HepG2 (cell line): Measurements from ENCODE around the gene GMPPA. TPM values are rescaled to one million over a fixed set of nuclear protein-coding genes. Genes with fewer than 3 reads are reported as not detected.

Experiments used
- ELF4 ChIP-seq: sonication (generic); formaldehyde crosslinking; IDR thresholded peaks from 2 replicates; pipeline ENCODE4 v1.5.0; 2020; ENCODE audit warnings: missing genetic modification reagents, mild to moderate bottlenecking, moderate library complexity, borderline replicate concordance
- FOSL2 ChIP-seq: sonication (generic); formaldehyde crosslinking; IDR thresholded peaks from 2 replicates; pipeline ENCODE4 v1.4.0; 2020; ENCODE audit warnings: missing genetic modification reagents
- GABPB1 ChIP-seq: IDR thresholded peaks from 2 replicates; pipeline ENCODE4 v1.6.1; 2016; ENCODE audit warnings: mild to moderate bottlenecking, missing genetic modification reagents, moderate library complexity, missing compliant biosample characterization
- HDAC1 ChIP-seq: sonication (generic); formaldehyde crosslinking; IDR thresholded peaks from 2 replicates; pipeline ENCODE4 v1.5.1; 2020; ENCODE audit warnings: mild to moderate bottlenecking, missing genetic modification reagents
- KMT2B ChIP-seq: IDR thresholded peaks from 2 replicates; pipeline ENCODE4 v1.6.1; 2016; ENCODE audit warnings: missing genetic modification reagents, missing compliant biosample characterization
- NFE2L1 ChIP-seq: sonication (generic); formaldehyde crosslinking; IDR thresholded peaks from 2 replicates; pipeline ENCODE4 v1.4.0; 2020; ENCODE audit warnings: missing genetic modification reagents, mild to moderate bottlenecking, borderline replicate concordance
- PAF1 ChIP-seq: IDR thresholded peaks from 2 replicates; pipeline ENCODE4 v1.6.1; 2016; ENCODE audit warnings: missing genetic modification reagents, missing compliant biosample characterization
- PHF20 ChIP-seq: sonication (generic); formaldehyde crosslinking; IDR thresholded peaks from 2 replicates; pipeline ENCODE4 v1.5.0; 2020; ENCODE audit warnings: mild to moderate bottlenecking, missing genetic modification reagents
- RAD21 ChIP-seq: fragments of 450-650 bp; formaldehyde crosslinking; IDR thresholded peaks from 2 replicates; pipeline ENCODE4 v1.5.0; 2020; ENCODE audit warnings: mild to moderate bottlenecking
- RFXAP ChIP-seq: sonication (generic); formaldehyde crosslinking; IDR thresholded peaks from 2 replicates; pipeline ENCODE4 v1.4.0; 2020; ENCODE audit warnings: missing genetic modification reagents, borderline replicate concordance
- SALL2 ChIP-seq: sonication (generic); formaldehyde crosslinking; IDR thresholded peaks from 2 replicates; pipeline ENCODE4 v1.8.1; 2023; ENCODE audit warnings: mild to moderate bottlenecking, missing genetic modification reagents, inconsistent platforms
- SP140L ChIP-seq: sonication (generic); formaldehyde crosslinking; IDR thresholded peaks from 2 replicates; pipeline ENCODE4 v1.4.0; 2020; ENCODE audit warnings: missing genetic modification reagents, borderline replicate concordance
- SP2 ChIP-seq: sonication (generic); formaldehyde crosslinking; IDR thresholded peaks from 2 replicates; pipeline ENCODE4 v1.5.1; 2020; ENCODE audit warnings: mild to moderate bottlenecking, missing genetic modification reagents
- ZC3H4 ChIP-seq: sonication (generic); formaldehyde crosslinking; IDR thresholded peaks from 2 replicates; pipeline ENCODE4 v1.4.0; 2020; ENCODE audit warnings: missing genetic modification reagents, borderline replicate concordance
- ZFP41 ChIP-seq: sonication (generic); formaldehyde crosslinking; IDR thresholded peaks from 2 replicates; pipeline ENCODE4 v1.4.0; 2020; ENCODE audit warnings: mild to moderate bottlenecking, missing genetic modification reagents, borderline replicate concordance
- ZNF124 ChIP-seq: sonication (generic); formaldehyde crosslinking; IDR thresholded peaks from 2 replicates; pipeline ENCODE4 v1.4.0; 2020; ENCODE audit warnings: missing genetic modification reagents
- ZNF510 ChIP-seq: sonication (generic); formaldehyde crosslinking; IDR thresholded peaks from 2 replicates; pipeline ENCODE4 v1.4.0; 2020; ENCODE audit warnings: low read depth, mild to moderate bottlenecking, missing genetic modification reagents
- ZNF552 ChIP-seq: sonication (generic); formaldehyde crosslinking; IDR thresholded peaks from 2 replicates; pipeline ENCODE4 v1.9.0; 2022; ENCODE audit warnings: missing genetic modification reagents, mild to moderate bottlenecking, borderline replicate concordance
- ZNF605 ChIP-seq: sonication (generic); formaldehyde crosslinking; IDR thresholded peaks from 2 replicates; pipeline ENCODE4 v1.8.0; 2022; ENCODE audit warnings: mild to moderate bottlenecking, missing genetic modification reagents
- ZNF709 ChIP-seq: sonication (generic); formaldehyde crosslinking; IDR thresholded peaks from 2 replicates; pipeline ENCODE4 v1.5.0; 2020; ENCODE audit warnings: mild to moderate bottlenecking, missing genetic modification reagents
- ZNF83 ChIP-seq: sonication (generic); formaldehyde crosslinking; IDR thresholded peaks from 2 replicates; pipeline ENCODE4 v1.4.0; 2020; ENCODE audit warnings: missing genetic modification reagents, mild to moderate bottlenecking, borderline replicate concordance
- polyA plus RNA-seq, 8 experiments: library from polyadenylated mRNA; depleted of rRNA in 3 of 8; stranded (reverse) in 7 of 8; unstranded in 1 of 8; fragments of >200 nt; fragmentation: Illumina TruSeq in 4 of 8; extraction: Trizol in 4 of 8; gene quantifications; 2 replicates each; pipeline versions ENCODE4 v1.2.1 to v1.2.3, GENCODE V29; 2011 to 2016; ENCODE audit warnings: low read depth in 4 of 8, missing spikeins in 1 of 8, mixed read lengths in 1 of 8; ENCODE audit not compliant: insufficient read depth in 1 of 8
- total RNA-seq, 5 experiments: library from RNA; depleted of rRNA; stranded (reverse); fragments of >200 nt; fragmentation: Illumina TruSeq; extraction: Trizol; gene quantifications; 2 replicates each; pipeline ENCODE4 v1.2.3, GENCODE V29; 2016; ENCODE audit warnings: low read depth in 1 of 5
- TF ChIP-seq, protein P1 (sequence below): IDR thresholded peaks from 2 replicates; pipeline ENCODE4 v1.6.1; 2018; ENCODE audit warnings: missing genetic modification reagents
- TF ChIP-seq, protein P2 (sequence below): sonication (generic); formaldehyde crosslinking; IDR thresholded peaks from 2 replicates; pipeline ENCODE4 v1.4.0; 2020; ENCODE audit warnings: mild to moderate bottlenecking, missing genetic modification reagents
- TF ChIP-seq, protein P3 (sequence below): sonication (generic); formaldehyde crosslinking; IDR thresholded peaks from 2 replicates; pipeline ENCODE4 v1.9.0; 2021; ENCODE audit warnings: missing genetic modification reagents, mild to moderate bottlenecking, borderline replicate concordance

The GMPPA gene
- total and polyA plus RNA-seq, 2 of the 13 experiments (the other 11 are each of a cell fraction or from before 2014, with no cell fraction given): 81.1 to 106 TPM

DNA sequence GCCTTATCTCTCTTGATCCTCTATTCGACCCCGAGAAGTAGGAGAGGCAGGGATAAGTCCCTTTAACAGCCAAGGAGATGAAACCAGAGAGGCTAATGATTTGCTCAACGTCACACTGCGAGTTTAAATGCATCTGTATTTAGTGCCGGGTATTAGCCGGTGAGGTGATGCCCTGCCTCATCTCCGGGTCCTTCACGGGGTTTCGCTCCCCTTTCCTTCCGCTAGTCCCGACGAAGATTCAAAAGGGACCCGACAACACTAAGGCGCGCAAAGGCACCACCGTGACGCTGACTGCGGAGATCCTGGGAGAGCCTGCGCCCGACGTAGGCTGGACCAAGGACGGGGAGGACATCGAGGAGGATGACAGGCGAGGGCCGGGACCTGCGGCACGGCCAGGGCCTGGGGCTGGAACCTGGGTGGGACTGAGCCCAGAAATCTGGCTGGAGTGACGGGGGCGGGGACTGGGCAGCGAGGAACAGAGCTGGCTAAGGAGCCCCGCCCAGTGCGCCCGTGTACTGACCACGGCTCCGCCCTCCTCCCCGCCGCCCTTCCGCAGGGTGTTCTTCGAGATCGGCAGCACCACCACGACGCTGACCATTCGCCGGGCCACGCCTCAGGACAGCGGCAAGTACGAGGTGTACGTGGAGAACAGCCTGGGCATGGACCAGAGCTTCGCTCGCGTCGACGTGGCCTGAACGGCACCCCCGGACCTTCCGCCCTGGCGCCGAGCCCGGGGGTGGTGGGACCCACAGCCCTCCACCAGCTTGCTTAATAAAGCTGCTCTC is 1.0 kb upstream of the GMPPA start (continued):
- TF ChIP-seq RFXAP (CRISPR knock-in tag) (0 out of 2 replicates have a peak, but pooled peaks have one; percentile 8), FOSL2 (CRISPR knock-in tag) (peak; percentile 9; the same call in 1 of the 2 replicates), ZNF605 (CRISPR knock-in tag) (peak; percentile 56; the same call in 1 of the 2 replicates), ZFP41 (CRISPR knock-in tag) (0 out of 2 replicates have a peak, but pooled peaks have one; percentile 57), HDAC1 (CRISPR knock-in tag) (peak; percentile 34; the same call in 1 of the 2 replicates), PHF20 (CRISPR knock-in tag) (no peak), ELF4 (CRISPR knock-in tag) (no peak), NFE2L1 (0 out of 2 replicates have a peak, but pooled peaks have one; percentile 58), KMT2B (CRISPR knock-in tag) (peak; percentile 61), SP2 (CRISPR knock-in tag) (peak; percentile 60), SALL2 (CRISPR knock-in tag) (peak; percentile 66), ZNF124 (0 out of 2 replicates have a peak, but pooled peaks have one; percentile 7), ZNF83 (CRISPR knock-in tag) (peak; percentile 75; the same call in 1 of the 2 replicates), ZNF552 (peak; percentile 69; the same call in 1 of the 2 replicates), PAF1 (no peak), ZNF510 (0 out of 2 replicates have a peak, but pooled peaks have one; percentile 18), GABPB1 (CRISPR knock-in tag) (peak; percentile 67), RAD21 (CRISPR knock-in tag) (no peak), SP140L (CRISPR knock-in tag) (no peak), ZNF709 (CRISPR knock-in tag) (peak; percentile 94; the same call in 1 of the 2 replicates), ZC3H4 (no peak)
- TF ChIP-seq, protein P1, sequence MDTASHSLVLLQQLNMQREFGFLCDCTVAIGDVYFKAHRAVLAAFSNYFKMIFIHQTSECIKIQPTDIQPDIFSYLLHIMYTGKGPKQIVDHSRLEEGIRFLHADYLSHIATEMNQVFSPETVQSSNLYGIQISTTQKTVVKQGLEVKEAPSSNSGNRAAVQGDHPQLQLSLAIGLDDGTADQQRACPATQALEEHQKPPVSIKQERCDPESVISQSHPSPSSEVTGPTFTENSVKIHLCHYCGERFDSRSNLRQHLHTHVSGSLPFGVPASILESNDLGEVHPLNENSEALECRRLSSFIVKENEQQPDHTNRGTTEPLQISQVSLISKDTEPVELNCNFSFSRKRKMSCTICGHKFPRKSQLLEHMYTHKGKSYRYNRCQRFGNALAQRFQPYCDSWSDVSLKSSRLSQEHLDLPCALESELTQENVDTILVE (CRISPR knock-in tag): peak; percentile 34; the same call in 1 of the 2 replicates
- TF ChIP-seq, protein P2, sequence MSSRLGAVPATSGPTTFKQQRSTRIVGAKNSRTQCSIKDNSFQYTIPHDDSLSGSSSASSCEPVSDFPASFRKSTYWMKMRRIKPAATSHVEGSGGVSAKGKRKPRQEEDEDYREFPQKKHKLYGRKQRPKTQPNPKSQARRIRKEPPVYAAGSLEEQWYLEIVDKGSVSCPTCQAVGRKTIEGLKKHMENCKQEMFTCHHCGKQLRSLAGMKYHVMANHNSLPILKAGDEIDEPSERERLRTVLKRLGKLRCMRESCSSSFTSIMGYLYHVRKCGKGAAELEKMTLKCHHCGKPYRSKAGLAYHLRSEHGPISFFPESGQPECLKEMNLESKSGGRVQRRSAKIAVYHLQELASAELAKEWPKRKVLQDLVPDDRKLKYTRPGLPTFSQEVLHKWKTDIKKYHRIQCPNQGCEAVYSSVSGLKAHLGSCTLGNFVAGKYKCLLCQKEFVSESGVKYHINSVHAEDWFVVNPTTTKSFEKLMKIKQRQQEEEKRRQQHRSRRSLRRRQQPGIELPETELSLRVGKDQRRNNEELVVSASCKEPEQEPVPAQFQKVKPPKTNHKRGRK (CRISPR knock-in tag): peak; percentile 72; the same call in 1 of the 2 replicates
- TF ChIP-seq, protein P3, sequence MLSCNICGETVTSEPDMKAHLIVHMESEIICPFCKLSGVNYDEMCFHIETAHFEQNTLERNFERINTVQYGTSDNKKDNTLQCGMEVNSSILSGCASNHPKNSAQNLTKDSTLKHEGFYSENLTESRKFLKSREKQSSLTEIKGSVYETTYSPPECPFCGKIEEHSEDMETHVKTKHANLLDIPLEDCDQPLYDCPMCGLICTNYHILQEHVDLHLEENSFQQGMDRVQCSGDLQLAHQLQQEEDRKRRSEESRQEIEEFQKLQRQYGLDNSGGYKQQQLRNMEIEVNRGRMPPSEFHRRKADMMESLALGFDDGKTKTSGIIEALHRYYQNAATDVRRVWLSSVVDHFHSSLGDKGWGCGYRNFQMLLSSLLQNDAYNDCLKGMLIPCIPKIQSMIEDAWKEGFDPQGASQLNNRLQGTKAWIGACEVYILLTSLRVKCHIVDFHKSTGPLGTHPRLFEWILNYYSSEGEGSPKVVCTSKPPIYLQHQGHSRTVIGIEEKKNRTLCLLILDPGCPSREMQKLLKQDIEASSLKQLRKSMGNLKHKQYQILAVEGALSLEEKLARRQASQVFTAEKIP (CRISPR knock-in tag): no peak
